RWPE1 (cell line): ENCODE results near the gene CCDC181.
"Not testable (repeated sequence)": the region's sequence is repeated elsewhere in the genome, so short reads cannot be mapped to it uniquely, and the experiment has no call there.

Source experiments
- CTCF ChIA-PET: fragments of 350-600 bp; sonication (Branson Sonifier 250); formaldehyde crosslinking; extraction: SDS; loops from one replicate; lab custom pipeline; 2021; lab: Yijun Ruan, JAX
- POLR2A ChIA-PET: fragments of 400-600 bp; formaldehyde crosslinking; extraction: SDS; loops from one replicate; lab custom pipeline; 2020; ENCODE audit warnings: antibody characterized with exemption; ENCODE audit not compliant: low non-redundant PET; lab: Yijun Ruan, JAX
- DNase-seq: peaks from one replicate; pipeline ENCODE4 v3.0.0; 2012; ENCODE audit warnings: low spot score
- H3K27ac ChIP-seq: fragments of 450-650 bp; 2 replicates; pipeline ENCODE4 v1.5.1; 2017
- TF ChIP-seq, protein P1 (sequence below): fragments of 450-650 bp; conservative IDR thresholded peaks from 2 replicates; pipeline ENCODE4 v1.5.1; 2017; ENCODE audit warnings: low read depth, mild to moderate bottlenecking

CCDC181 gene

DNA sequence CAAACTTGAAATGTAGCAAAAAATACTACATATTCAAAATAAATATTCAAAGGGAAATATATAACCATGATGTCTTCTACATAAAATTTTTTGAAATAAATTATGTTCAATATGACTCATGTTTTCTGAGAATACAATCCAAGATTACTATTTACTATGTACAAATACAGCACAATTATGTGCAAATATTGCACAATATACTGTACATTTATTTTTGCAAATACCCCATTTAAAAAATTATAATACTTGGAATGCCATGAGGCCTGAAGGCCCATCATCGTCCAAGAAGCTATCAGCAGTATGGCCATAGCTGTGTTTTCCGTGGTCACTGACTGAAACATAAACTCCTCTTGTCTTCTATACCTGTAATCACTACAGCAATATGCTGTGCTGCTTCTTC, 12.3 kb downstream of the CCDC181 start:
- ChIA-PET POLR2A (no interaction called here), CTCF (no interaction called here)
- no peak overlapping the region for H3K27ac ChIP-seq
- DNase-seq: no peak
- TF ChIP-seq, protein P1, sequence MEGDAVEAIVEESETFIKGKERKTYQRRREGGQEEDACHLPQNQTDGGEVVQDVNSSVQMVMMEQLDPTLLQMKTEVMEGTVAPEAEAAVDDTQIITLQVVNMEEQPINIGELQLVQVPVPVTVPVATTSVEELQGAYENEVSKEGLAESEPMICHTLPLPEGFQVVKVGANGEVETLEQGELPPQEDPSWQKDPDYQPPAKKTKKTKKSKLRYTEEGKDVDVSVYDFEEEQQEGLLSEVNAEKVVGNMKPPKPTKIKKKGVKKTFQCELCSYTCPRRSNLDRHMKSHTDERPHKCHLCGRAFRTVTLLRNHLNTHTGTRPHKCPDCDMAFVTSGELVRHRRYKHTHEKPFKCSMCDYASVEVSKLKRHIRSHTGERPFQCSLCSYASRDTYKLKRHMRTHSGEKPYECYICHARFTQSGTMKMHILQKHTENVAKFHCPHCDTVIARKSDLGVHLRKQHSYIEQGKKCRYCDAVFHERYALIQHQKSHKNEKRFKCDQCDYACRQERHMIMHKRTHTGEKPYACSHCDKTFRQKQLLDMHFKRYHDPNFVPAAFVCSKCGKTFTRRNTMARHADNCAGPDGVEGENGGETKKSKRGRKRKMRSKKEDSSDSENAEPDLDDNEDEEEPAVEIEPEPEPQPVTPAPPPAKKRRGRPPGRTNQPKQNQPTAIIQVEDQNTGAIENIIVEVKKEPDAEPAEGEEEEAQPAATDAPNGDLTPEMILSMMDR: no peak

DNA sequence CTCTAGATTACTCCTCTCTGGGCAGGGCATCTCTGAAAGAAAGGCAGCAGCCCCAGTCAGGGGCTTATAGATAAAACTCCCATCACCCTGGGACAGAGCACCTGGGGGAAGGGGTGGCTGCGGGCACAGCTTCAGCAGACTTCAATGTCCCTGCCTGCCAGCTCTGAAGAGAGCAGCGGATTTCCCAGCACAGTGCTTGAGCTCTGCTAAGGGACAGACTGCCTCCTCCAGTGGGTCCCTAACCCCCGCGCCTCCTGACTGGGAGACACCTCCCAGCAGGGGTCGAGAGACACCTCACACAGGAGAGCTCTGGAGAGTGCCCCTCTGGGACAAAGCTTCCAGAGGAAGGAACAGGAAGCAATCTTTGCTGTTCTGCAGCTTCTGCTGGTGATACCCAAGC, 18.9 kb downstream of the CCDC181 start:
- DNase-seq, CTCF ChIA-PET, H3K27ac ChIP-seq, POLR2A ChIA-PET: not testable (repeated sequence)

DNA sequence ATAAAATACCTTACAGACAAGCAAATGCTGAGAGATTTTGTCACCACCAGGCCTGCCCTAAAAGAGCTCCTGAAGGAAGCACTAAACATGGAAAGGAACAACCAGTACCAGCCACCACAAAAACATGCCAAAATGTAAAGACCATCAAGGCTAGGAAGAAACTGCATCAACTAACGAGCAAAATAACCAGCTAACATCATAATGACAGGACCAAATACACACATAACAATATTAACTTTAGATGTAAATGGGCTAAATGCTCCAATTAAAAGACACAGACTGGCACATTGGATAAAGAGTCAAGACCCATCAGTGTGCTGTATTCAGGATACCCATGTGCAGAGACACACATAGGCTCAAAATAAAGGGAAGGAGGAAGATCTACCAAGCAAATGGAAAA, 24.7 kb downstream of the CCDC181 start:
- H3K27ac ChIP-seq, DNase-seq, CTCF ChIA-PET, POLR2A ChIA-PET: not testable (repeated sequence)

DNA sequence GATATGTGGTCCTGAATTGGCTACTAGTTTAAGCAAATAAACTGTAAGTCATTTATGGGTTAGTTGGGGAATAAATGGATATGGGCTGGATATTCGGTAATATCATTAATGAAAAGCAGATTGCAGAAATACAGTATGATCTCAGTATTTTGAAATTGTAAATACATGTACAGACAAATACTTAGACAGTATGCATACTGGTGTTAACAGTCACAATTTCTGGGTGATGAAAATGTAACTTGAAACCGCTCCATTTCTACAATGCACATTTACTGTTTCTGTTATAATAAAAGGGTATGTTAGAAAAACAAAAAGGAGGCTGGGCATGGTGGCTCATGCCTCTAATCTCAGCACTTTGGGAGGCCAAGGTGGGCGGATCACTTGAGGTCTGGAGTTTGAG, 31.3 kb downstream of the CCDC181 start:
- H3K27ac ChIP-seq: no peak overlapping the region
- ChIA-PET CTCF (interaction anchor here (0.7 kb wide), 1 partner anchor 1053 kb away, joined by 3 read pairs; no protein-coding TSS in a partner anchor), POLR2A (no interaction called here)
- TF ChIP-seq, protein P1: no peak
- no peak for DNase-seq

DNA sequence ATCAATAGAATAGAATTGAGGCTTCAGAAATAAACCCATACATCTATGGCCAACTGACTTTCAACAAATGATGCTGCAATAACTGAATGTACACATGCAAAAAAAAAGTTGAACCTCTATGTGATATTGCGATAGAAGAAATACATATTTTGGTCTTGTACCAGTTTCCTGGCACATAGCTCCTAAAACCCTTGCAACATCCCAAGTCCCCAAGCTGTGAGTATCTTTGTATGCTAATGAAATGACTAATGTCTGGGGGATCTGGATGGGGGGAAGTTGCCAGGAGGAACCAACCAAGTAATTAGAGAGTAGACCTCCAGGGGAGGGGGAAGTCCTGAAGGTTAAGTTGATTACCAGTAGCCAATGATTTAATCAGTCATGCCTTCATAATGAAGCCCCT, 34.9 kb downstream of the CCDC181 start:
- TF ChIP-seq, protein P1: no peak

DNA sequence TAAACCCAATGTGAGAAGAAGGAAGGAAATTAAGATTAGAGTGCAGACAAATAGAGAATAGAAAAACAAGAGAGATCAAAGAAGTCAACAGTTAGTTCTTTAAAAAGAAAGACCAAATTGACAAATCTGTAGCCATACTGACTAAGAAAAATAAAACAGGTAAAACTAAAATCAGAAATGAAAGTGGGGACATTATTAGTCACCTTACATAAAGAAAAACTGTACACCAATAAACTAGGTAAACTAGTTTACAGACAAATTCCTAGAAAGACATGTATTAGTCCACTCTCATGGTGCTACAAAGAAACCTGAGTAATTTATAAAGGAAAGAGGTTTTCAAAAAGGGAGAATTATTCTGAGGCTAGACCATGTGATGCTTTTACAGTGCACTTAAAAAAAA, 37.0 kb downstream of the CCDC181 start:
- POLR2A ChIA-PET: no interaction called here

More for the DNA sequence above, 34.9 kb downstream of the CCDC181 start:
- ChIA-PET CTCF (no interaction called here), POLR2A (no interaction called here)
- no peak for DNase-seq
- H3K27ac ChIP-seq: no peak overlapping the region

DNA sequence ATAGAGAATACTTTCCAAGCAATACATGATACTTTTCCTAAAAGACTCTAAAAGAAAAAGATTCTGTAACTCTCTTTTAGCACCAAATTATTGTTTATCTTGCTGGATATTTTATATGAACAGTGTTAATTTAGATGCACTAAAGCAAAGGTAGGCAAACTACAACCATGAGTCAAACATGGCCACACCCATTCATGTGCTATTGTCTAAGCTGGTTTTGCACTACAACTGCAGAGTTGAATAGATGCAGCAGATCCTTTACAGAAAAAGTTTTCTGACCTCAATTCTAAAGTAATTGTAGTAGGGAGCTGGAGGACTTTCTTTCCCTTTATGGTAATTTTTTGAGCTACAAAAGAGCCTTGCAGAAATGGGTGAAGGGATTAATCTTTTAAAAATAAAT, 39.9 kb downstream of the CCDC181 start:
- TF ChIP-seq, protein P1: no peak
- ChIA-PET CTCF (interaction anchor here (0.7 kb wide), 1 partner anchor 864 kb away, joined by 5 read pairs; no protein-coding TSS in a partner anchor), POLR2A (no interaction called here)
- H3K27ac ChIP-seq: no peak overlapping the region
- DNase-seq: no peak

More for the DNA sequence above, 37.0 kb downstream of the CCDC181 start:
- TF ChIP-seq, protein P1: no peak
- no peak for DNase-seq
- CTCF ChIA-PET: interaction anchor here (0.6 kb wide), 1 partner anchor 806 kb away, joined by 3 read pairs; no protein-coding TSS in a partner anchor
- H3K27ac ChIP-seq: no peak overlapping the region

DNA sequence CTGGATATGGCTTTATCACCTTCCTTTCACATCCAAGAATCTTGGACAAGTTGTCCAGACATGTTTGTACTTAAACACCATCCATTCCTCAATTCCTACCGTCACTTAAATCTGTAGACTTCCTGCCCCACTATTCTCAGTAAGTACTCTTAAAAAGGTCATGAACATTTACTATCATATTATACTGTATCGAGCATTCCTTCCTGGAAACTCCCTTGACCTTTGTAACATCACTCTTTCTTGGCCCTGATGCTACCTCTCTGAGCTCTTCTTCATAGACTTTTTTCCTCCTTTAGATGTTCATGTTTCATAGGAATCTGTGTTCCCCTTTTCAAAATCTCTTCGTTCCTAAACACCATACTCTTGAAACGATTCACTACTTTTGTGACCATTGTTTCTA, 43.8 kb downstream of the CCDC181 start:
- no peak overlapping the region for H3K27ac ChIP-seq
- CTCF ChIA-PET: no interaction called here
- DNase-seq: no peak

More for the DNA sequence above, 43.8 kb downstream of the CCDC181 start:
- POLR2A ChIA-PET: no interaction called here
- TF ChIP-seq, protein P1: no peak
